Astrocyte (in vitro differentiated cells and primary cell): Measurements from ENCODE around the gene WDHD1.

ENCODE experiments used
- CTCF ChIP-seq: IDR thresholded peaks from 2 replicates; pipeline ENCODE4 v1.5.1; 2011; ENCODE audit warnings: low read depth, mild to moderate bottlenecking, inconsistent platforms, low read length, moderate library complexity; ENCODE audit not compliant: insufficient read depth
- EZH2 ChIP-seq: IDR thresholded peaks from 2 replicates; pipeline ENCODE4 v1.6.1; 2012; ENCODE audit warnings: mild to moderate bottlenecking, low read length, inconsistent platforms; ENCODE audit not compliant: insufficient read depth

DNA sequence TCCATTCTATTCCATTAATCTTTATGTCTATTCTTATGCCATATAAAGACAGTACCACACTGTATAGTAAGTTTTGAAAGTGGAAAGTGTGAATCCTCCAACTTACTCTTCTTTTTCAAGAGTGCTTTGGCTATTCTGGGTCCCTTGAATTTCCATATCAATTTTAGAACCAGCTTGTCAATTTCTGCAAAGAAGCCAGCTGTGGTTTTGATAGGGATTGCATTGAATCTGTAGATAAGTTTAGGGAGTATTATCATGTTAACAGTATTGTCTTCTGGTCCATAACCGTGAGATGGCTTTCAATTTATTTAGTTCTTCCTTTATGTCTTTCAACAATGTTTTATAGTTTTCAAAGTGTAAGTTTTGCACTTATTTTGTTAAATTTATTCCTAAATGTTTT is 90.1 kb downstream of the WDHD1 start:
- TF ChIP-seq CTCF (no peak), EZH2 (no peak)
